SK-N-SH treated with all-trans-retinoic acid at 6 μM for 48 hours (cell line): Measurements from ENCODE around the gene KRT73.

ENCODE experiments used
- ATAC-seq: fragments of 200-7000 bp; cut with Tn5 transposase; 3 replicates; pipeline ENCODE4 v1.9.1; 2020; ENCODE audit warnings: mild to moderate bottlenecking, moderate library complexity
- ARNTL ChIP-seq: fragments of 450-650 bp; formaldehyde crosslinking; IDR thresholded peaks from 2 replicates; pipeline ENCODE4 v1.5.0; 2020; ENCODE audit warnings: low read depth, mild to moderate bottlenecking, moderate library complexity, borderline replicate concordance
- CREB5 ChIP-seq: fragments of 250-450 bp; sonication (Bioruptor Pico); IDR thresholded peaks from 2 replicates; pipeline ENCODE4 v1.5.1; 2020; ENCODE audit warnings: low read depth, mild to moderate bottlenecking, moderate library complexity
- CSDC2 ChIP-seq: fragments of 250-450 bp; sonication (Bioruptor Pico); IDR thresholded peaks from 2 replicates; pipeline ENCODE4 v1.5.0; 2020; ENCODE audit warnings: mild to moderate bottlenecking, moderate library complexity
- CSRNP3 ChIP-seq: fragments of 250-450 bp; sonication (Bioruptor Pico); IDR thresholded peaks from 2 replicates; pipeline ENCODE4 v1.5.1; 2021; ENCODE audit warnings: mild to moderate bottlenecking, moderate library complexity
- ESRRG ChIP-seq: fragments of 250-450 bp; sonication (Bioruptor Pico); IDR thresholded peaks from 2 replicates; pipeline ENCODE4 v1.6.1; 2021; ENCODE audit warnings: mild to moderate bottlenecking
- GLIS3 ChIP-seq: fragments of 250-450 bp; sonication (Bioruptor Pico); IDR thresholded peaks from 2 replicates; pipeline ENCODE4 v1.5.0; 2020; ENCODE audit warnings: mild to moderate bottlenecking, moderate library complexity
- ISL1 ChIP-seq: fragments of 250-450 bp; sonication (Bioruptor Pico); IDR thresholded peaks from 2 replicates; pipeline ENCODE4 v2.1.2; 2022; ENCODE audit warnings: mild to moderate bottlenecking, moderate library complexity
- OSR1 ChIP-seq: fragments of 250-450 bp; sonication (Bioruptor Pico); IDR thresholded peaks from 2 replicates; pipeline ENCODE4 v1.8.0; 2022; ENCODE audit warnings: moderate library complexity, mild to moderate bottlenecking, inconsistent platforms
- PATZ1 ChIP-seq: fragments of 250-450 bp; sonication (Bioruptor Pico); IDR thresholded peaks from 2 replicates; pipeline ENCODE4 v1.8.0; 2020; ENCODE audit warnings: mild to moderate bottlenecking, moderate library complexity, borderline replicate concordance
- TCF4 ChIP-seq: fragments of 250-450 bp; sonication (Bioruptor Pico); IDR thresholded peaks from 2 replicates; pipeline ENCODE4 v1.8.0; 2021; ENCODE audit warnings: mild to moderate bottlenecking, moderate library complexity, borderline replicate concordance
- TOX ChIP-seq: fragments of 250-450 bp; sonication (Bioruptor Pico); IDR thresholded peaks from 2 replicates; pipeline ENCODE4 v1.8.0; 2021; ENCODE audit warnings: mild to moderate bottlenecking, moderate library complexity, borderline replicate concordance
- TSHZ2 ChIP-seq: fragments of 250-450 bp; sonication (Bioruptor Pico); IDR thresholded peaks from 2 replicates; pipeline ENCODE4 v1.5.0; 2020; ENCODE audit warnings: mild to moderate bottlenecking, moderate library complexity
- ZC3H10 ChIP-seq: fragments of 250-450 bp; sonication (Bioruptor Pico); IDR thresholded peaks from 2 replicates; pipeline ENCODE4 v1.5.1; 2021; ENCODE audit warnings: mild to moderate bottlenecking, moderate library complexity
- ZFP3 ChIP-seq: fragments of 250-450 bp; sonication (Bioruptor Pico); IDR thresholded peaks from 2 replicates; pipeline ENCODE4 v1.5.0; 2020; ENCODE audit warnings: mild to moderate bottlenecking, moderate library complexity
- ZFP30 ChIP-seq: fragments of 450-650 bp; formaldehyde crosslinking; IDR thresholded peaks from 2 replicates; pipeline ENCODE4 v1.5.0; 2022; ENCODE audit warnings: mild to moderate bottlenecking, moderate library complexity
- ZNF70 ChIP-seq: fragments of 450-650 bp; formaldehyde crosslinking; IDR thresholded peaks from 2 replicates; pipeline ENCODE4 v1.5.0; 2020; ENCODE audit warnings: mild to moderate bottlenecking, moderate library complexity
- ZNF8 ChIP-seq: fragments of 450-650 bp; formaldehyde crosslinking; IDR thresholded peaks from 2 replicates; pipeline ENCODE4 v1.5.0; 2020; ENCODE audit warnings: mild to moderate bottlenecking, moderate library complexity

Gene KRT73

DNA sequence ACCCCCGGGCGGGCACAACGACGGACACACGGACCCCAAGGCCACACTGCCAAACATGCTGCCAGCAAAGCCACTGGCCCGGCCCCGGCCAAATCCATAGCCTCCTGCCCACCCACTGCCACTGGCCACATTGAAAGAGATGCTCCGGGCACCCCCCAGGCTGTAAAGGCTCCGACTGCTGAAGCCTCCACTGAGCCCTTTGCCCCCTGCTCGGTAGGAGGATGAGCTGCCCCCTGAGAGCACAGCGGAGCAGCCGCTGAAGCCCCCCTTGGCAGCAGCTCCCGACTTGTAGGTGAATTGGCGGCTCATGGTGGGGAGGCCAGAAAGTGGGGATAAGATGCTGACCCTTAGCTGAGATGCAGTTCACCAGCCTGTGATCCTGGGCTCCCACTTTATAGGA, at the start of gene KRT73:
TSS of gene KRT73 (minus strand) at position 344 of the 400 bp plus-strand sequence. CDS start at position 309, 35 bp downstream.
- ATAC-seq = no peak
- TF ChIP-seq OSR1 (no peak), ZFP3 (CRISPR knock-in tag) (no peak)

DNA sequence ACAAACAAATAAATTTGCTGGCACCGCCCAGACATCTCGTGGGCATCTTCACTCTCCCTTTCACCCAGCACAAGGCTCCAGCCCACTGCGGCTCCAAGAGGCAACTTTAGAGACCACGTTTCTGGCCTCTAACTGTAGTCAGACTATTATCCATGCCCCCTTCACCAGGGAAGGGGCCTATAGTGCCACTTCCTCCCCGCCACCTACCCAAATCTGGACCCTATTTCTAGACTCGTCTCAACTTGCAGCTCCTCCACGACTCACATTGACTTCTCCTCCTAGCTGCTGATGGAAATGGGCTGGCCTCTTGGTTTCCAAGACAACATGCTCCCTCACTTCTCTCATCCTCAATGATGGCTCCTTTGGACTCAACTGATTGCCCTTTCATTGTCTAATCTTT, 49.6 kb upstream of the KRT73 start:
- no peak for TF ChIP-seq CSDC2
- TF ChIP-seq ZNF8 = no peak
- no peak for TF ChIP-seq CSRNP3
- no peak for TF ChIP-seq CREB5 (CRISPR knock-in tag)
- TF ChIP-seq GLIS3 (CRISPR knock-in tag) = no peak
- TF ChIP-seq TCF4 = no peak
- TF ChIP-seq TOX (CRISPR knock-in tag) = no peak

GRCh38 chr12:52667509-52667908, 49.1 kb upstream of the KRT73 start:
- TF ChIP-seq TCF4 = no peak
- TF ChIP-seq CSDC2 = no peak
- TF ChIP-seq ISL1 (CRISPR knock-in tag) = no peak
- no peak for ATAC-seq

More for the DNA sequence above, 49.6 kb upstream of the KRT73 start:
- no peak for ATAC-seq

GRCh38 chr12:52666471-52666870, 48.1 kb upstream of the KRT73 start:
- ATAC-seq = no peak
- no peak for TF ChIP-seq CSDC2
- TF ChIP-seq TSHZ2 (CRISPR knock-in tag) = no peak
- no peak for TF ChIP-seq TCF4
- TF ChIP-seq ZNF8 = no peak
- TF ChIP-seq ZFP30 (CRISPR knock-in tag) = no peak
- no peak for TF ChIP-seq ESRRG
- TF ChIP-seq CSRNP3 = no peak
- TF ChIP-seq PATZ1 (CRISPR knock-in tag) = no peak
- no peak for TF ChIP-seq TOX (CRISPR knock-in tag)

DNA sequence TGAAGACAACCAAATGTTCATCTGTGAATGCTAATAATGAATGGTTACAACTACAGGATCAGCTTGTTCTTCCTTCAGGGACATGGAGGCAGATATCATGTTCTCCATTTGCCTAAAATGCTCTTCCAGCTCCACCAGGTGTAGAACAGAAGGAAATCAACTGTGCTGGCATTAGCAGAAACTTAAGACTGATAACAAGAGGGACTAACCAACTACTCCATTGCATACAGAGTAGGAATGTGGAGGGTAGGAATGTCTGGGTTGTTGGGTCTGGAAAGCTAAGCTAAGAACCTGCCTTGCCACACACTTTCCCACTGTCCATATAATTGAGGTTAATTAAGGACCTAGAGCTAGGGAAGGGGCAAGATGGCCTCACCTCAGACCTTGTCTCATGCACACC, 45.1 kb upstream of the KRT73 start:
- TF ChIP-seq ESRRG (no peak), ARNTL (CRISPR knock-in tag) (no peak), TOX (CRISPR knock-in tag) (no peak), CSDC2 (no peak)
- no peak for ATAC-seq

DNA sequence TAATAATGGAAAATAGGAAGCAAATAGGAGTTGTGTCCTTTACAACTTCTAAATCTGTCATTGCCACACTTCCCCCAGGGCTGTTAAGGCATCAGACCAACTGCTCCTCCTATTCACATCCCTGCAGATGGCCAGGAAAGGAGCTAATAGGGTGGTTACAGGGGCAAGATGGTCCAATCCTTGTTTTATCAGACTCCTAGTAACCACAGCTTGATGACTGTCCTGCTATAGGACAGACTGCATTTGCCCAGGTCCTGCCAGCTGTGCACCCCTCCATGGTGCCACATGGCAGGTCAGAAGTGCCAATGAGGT, 44.5 kb upstream of the KRT73 start:
- ATAC-seq = no peak
- TF ChIP-seq OSR1 (no peak), ZNF8 (no peak), CREB5 (CRISPR knock-in tag) (no peak), ZC3H10 (CRISPR knock-in tag) (no peak), TSHZ2 (CRISPR knock-in tag) (no peak), PATZ1 (CRISPR knock-in tag) (no peak), ZFP3 (CRISPR knock-in tag) (no peak), ZNF70 (CRISPR knock-in tag) (no peak), GLIS3 (CRISPR knock-in tag) (no peak)
